PC-3 (cell line): ENCODE results near the gene TRDN. TPM values are rescaled to one million over a fixed set of nuclear protein-coding genes. Genes with fewer than 3 reads are reported as not detected.

ENCODE experiments used
- ATAC-seq: fragments of 200-7000 bp; cut with Tn5 transposase; 2 replicates; pipeline ENCODE4 v1.9.1; 2020; ENCODE audit warnings: mild to moderate bottlenecking, moderate library complexity
- BruUV-seq: library from RNA; stranded (reverse); fragments of 400-500 nt; replicated peaks from 2 replicates; lab custom pipeline; 2021; lab: Mats Ljungman, UMichigan
- CTCF ChIA-PET: fragments of 300-600 bp; sonication (Branson Sonifier 250); formaldehyde crosslinking; loops from one replicate; lab custom pipeline; 2022; ENCODE audit warnings: antibody characterized with exemption; lab: Charles Lee
- POLR2A ChIA-PET: fragments of 300-600 bp; sonication (Branson Sonifier 250); formaldehyde crosslinking; loops from one replicate; lab custom pipeline; 2022; ENCODE audit warnings: antibody characterized with exemption; ENCODE audit not compliant: unreplicated experiment; lab: Charles Lee
- DNase-seq: peaks from one replicate; pipeline ENCODE4 v3.0.0-alpha.2; 2015
- H2AFZ ChIP-seq: fragments of 300-600 bp; sonication (generic); 2 replicates; pipeline ENCODE4 v1.6.0; 2016; ENCODE audit warnings: antibody characterized with exemption, low read length
- H3F3A ChIP-seq: fragments of 300-600 bp; sonication (generic); one replicate; pipeline ENCODE4 v1.6.0; 2017; ENCODE audit warnings: antibody characterized with exemption, low read length, control low read depth, mild to moderate bottlenecking; ENCODE audit not compliant: unreplicated experiment
- H3K27ac ChIP-seq: fragments of 300-600 bp; sonication (generic); 2 replicates; pipeline ENCODE4 v1.5.1; 2016; ENCODE audit warnings: mild to moderate bottlenecking, low read length
- H3K27me3 ChIP-seq: fragments of 300-600 bp; sonication (generic); 2 replicates; pipeline ENCODE4 v1.6.1; 2016; ENCODE audit warnings: low read length, mixed read lengths
- H3K36me3 ChIP-seq: fragments of 300-600 bp; sonication (generic); 2 replicates; pipeline ENCODE4 v1.6.1; 2016; ENCODE audit warnings: low read depth, mixed run types, low read length, mixed read lengths
- H3K4me1 ChIP-seq: fragments of 300-600 bp; sonication (generic); 2 replicates; pipeline ENCODE4 v1.5.1; 2016; ENCODE audit warnings: low read length; ENCODE audit not compliant: insufficient read depth
- H3K4me2 ChIP-seq: fragments of 300-600 bp; sonication (generic); 2 replicates; pipeline ENCODE4 v1.6.0; 2016; ENCODE audit warnings: low read length
- H3K4me3 ChIP-seq: fragments of 300-600 bp; sonication (generic); 2 replicates; pipeline ENCODE4 v1.5.1; 2016; ENCODE audit warnings: mild to moderate bottlenecking, low read length, mixed read lengths
- H3K79me2 ChIP-seq: fragments of 300-600 bp; sonication (generic); 2 replicates; pipeline ENCODE4 v1.6.1; 2017; ENCODE audit warnings: low read length, mixed read lengths
- H3K9ac ChIP-seq: fragments of 300-600 bp; sonication (generic); 2 replicates; pipeline ENCODE4 v1.6.0; 2016; ENCODE audit warnings: mild to moderate bottlenecking, low read length
- H3K9me2 ChIP-seq: fragments of 300-600 bp; sonication (generic); replicated peaks from 2 replicates; pipeline ENCODE4 v1.6.1; 2016; ENCODE audit warnings: mixed run types, low read length, mixed read lengths
- H3K9me3 ChIP-seq: fragments of 300-600 bp; sonication (generic); 2 replicates; pipeline ENCODE4 v1.6.1; 2016; ENCODE audit warnings: low read length, mixed read lengths
- H4K20me1 ChIP-seq: fragments of 300-600 bp; sonication (generic); 2 replicates; pipeline ENCODE4 v1.6.1; 2016; ENCODE audit warnings: low read length, mixed read lengths
- EZH2 ChIP-seq: fragments of 300-600 bp; sonication (generic); IDR thresholded peaks from one replicate; pipeline ENCODE4 v1.6.1; 2017; ENCODE audit warnings: antibody characterized with exemption, mild to moderate bottlenecking, low read length; ENCODE audit not compliant: unreplicated experiment
- EZH2phosphoT487 ChIP-seq: fragments of 300-600 bp; sonication (generic); IDR thresholded peaks from 2 replicates; pipeline ENCODE4 v1.6.1; 2018; ENCODE audit warnings: mild to moderate bottlenecking, antibody characterized with exemption, low read length, borderline replicate concordance
- intact Hi-C: fragments of 100-400 bp; cut with micrococcal nuclease; formaldehyde crosslinking; loops from 2 replicates; pipeline ENCODE4 v1.9.0; 2023
- total RNA-seq: library from RNA; depleted of rRNA; stranded (reverse); fragments of >200 nt; gene quantifications from 2 replicates; pipeline ENCODE4 v1.2.3, GENCODE V29; 2014
- TF ChIP-seq, protein P1 (sequence below): fragments of 300-600 bp; sonication (generic); conservative IDR thresholded peaks from 2 replicates; pipeline ENCODE4 v1.5.1; 2017; ENCODE audit warnings: antibody characterized with exemption, low read depth, mild to moderate bottlenecking, low read length

The TRDN gene
- total RNA-seq, 1 experiment from 2014 or later: not detected

DNA sequence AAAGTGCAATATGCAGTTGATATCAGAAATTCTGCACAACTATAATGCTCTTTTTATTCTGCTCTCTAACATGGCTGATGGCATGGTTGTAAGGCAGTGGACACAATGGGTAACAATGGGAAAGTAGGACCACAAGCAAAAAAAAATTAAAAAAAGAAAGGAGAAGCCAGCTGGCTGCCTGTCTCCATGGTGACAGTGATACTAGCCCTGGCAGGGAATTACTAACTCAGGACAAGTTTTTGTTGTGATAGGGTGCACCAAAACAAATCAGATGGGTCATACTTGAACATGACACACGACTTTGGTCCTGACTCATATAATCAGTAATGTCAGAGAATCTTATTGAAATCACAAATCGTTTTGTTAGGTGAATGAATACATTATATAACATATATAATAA is 169.4 kb downstream of the TRDN start:
- Histone ChIP-seq H3F3A (no peaks in the 10 kb centered on the region), H3K9me2 (no peaks in the 10 kb centered on the region), H3K27me3 (no peaks in the 10 kb centered on the region), H3K9me3 (no peaks in the 10 kb centered on the region), H3K9ac (no peak overlapping the region), H2AFZ (no peak overlapping the region), H3K4me2 (no peak overlapping the region), H3K4me1 (no peaks in the 10 kb centered on the region), H3K4me3 (no peak overlapping the region), H3K79me2 (no peaks in the 10 kb centered on the region), H3K36me3 (no peaks in the 10 kb centered on the region), H4K20me1 (no peaks in the 10 kb centered on the region), H3K27ac (no peak overlapping the region)
- no peak for TF ChIP-seq EZH2
- ChIA-PET CTCF (no interaction called here), POLR2A (no interaction called here)
- BruUV-seq: no TSS peak
- no peak for DNase-seq
- intact Hi-C loops: no loop called here
- no peak for ATAC-seq

DNA sequence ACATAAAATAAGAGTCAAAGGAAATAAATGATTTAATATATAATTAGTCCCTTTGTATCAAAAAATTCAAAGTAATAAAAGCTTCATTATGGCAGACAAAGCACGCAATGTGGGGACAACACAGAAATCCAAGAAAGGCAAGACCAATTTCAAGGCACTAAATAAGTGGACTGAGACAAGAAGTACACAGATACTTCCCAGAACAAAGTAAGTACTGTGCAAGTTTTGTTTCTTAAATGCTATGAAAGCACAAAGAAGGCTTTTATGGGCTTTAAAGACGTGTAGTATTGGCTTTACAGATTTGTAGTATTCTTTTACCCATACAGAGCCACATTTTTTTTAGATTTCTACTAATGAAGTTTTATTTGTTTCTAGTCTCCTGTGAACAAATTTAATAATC is 174.6 kb downstream of the TRDN start:
- no peaks in the 10 kb centered on the region for H3K4me1 ChIP-seq
- H3K79me2 ChIP-seq: no peaks in the 10 kb centered on the region
- DNase-seq (no peak), ATAC-seq (no peak)
- no peaks in the 10 kb centered on the region for H4K20me1 ChIP-seq
- intact Hi-C loops: no loop called here
- H3F3A ChIP-seq: no peaks in the 10 kb centered on the region
- no peaks in the 10 kb centered on the region for H3K9me3 ChIP-seq
- ChIA-PET POLR2A (no interaction called here), CTCF (no interaction called here)
- no peak overlapping the region for H3K9ac ChIP-seq
- BruUV-seq: no TSS peak
- TF ChIP-seq, protein P1, sequence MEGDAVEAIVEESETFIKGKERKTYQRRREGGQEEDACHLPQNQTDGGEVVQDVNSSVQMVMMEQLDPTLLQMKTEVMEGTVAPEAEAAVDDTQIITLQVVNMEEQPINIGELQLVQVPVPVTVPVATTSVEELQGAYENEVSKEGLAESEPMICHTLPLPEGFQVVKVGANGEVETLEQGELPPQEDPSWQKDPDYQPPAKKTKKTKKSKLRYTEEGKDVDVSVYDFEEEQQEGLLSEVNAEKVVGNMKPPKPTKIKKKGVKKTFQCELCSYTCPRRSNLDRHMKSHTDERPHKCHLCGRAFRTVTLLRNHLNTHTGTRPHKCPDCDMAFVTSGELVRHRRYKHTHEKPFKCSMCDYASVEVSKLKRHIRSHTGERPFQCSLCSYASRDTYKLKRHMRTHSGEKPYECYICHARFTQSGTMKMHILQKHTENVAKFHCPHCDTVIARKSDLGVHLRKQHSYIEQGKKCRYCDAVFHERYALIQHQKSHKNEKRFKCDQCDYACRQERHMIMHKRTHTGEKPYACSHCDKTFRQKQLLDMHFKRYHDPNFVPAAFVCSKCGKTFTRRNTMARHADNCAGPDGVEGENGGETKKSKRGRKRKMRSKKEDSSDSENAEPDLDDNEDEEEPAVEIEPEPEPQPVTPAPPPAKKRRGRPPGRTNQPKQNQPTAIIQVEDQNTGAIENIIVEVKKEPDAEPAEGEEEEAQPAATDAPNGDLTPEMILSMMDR: no peak
- TF ChIP-seq EZH2 (no peak), EZH2phosphoT487 (no peak)
- H3K4me2 ChIP-seq: no peak overlapping the region
- no peaks in the 10 kb centered on the region for H3K9me2 ChIP-seq
- no peaks in the 10 kb centered on the region for H3K36me3 ChIP-seq
- H2AFZ ChIP-seq: no peak overlapping the region
- H3K27me3 ChIP-seq: no peaks in the 10 kb centered on the region
- no peak overlapping the region for H3K4me3 ChIP-seq
- no peak overlapping the region for H3K27ac ChIP-seq

- H4K20me1 ChIP-seq: no peaks in the 10 kb centered on the region
- H3F3A ChIP-seq: no peaks in the 10 kb centered on the region
- no TSS peak for BruUV-seq
- no peaks in the 10 kb centered on the region for H3K4me1 ChIP-seq
- no peak overlapping the region for H3K4me3 ChIP-seq
- no peak overlapping the region for H3K4me2 ChIP-seq
- no peaks in the 10 kb centered on the region for H3K9me2 ChIP-seq
- peaks cover 3% of the 10 kb centered on the region; the same call in 1 of the 2 replicates for H3K27me3 ChIP-seq
- TF ChIP-seq EZH2 (no peak), EZH2phosphoT487 (no peak)
- TF ChIP-seq, protein P1: no peak
- no peak for DNase-seq
- intact Hi-C loops: no loop called here
- H2AFZ ChIP-seq: no peak overlapping the region
- H3K36me3 ChIP-seq: no peaks in the 10 kb centered on the region
- no peaks in the 10 kb centered on the region for H3K79me2 ChIP-seq
- no peak overlapping the region for H3K9ac ChIP-seq
- POLR2A ChIA-PET: no interaction called here
- H3K9me3 ChIP-seq: no peaks in the 10 kb centered on the region
- H3K27ac ChIP-seq: no peak overlapping the region
- ATAC-seq: no peak
- CTCF ChIA-PET: no interaction called here
Measured at GRCh38 chr6:123458218-123458617, 178.5 kb downstream of the TRDN start.
